Heart left ventricle (tissue), 16 donors: Measurements from ENCODE around the gene YIF1B. TPM values are rescaled to one million over a fixed set of nuclear protein-coding genes. Genes with fewer than 3 reads are reported as not detected.

Experiments used
- ATAC-seq, 4 donors: fragments of 200-7000 bp; cut with Tn5 transposase; one replicate each; pipeline ENCODE4 v1.9.1; 2020 to 2022; ENCODE audit warnings: moderate library complexity in 4 of 4, mild to moderate bottlenecking in 3 of 4, moderate number of reproducible peaks in 1 of 4
- DNase-seq, 5 donors: peaks; one replicate each; pipeline ENCODE4 v3.0.0-alpha.2; 2020
- H3K27ac ChIP-seq, 12 donors: fragments of 200-600 bp; sonication (generic) in 4 of 12; one replicate each; pipeline versions ENCODE4 v1.5.0 to v1.8.0; 2016 to 2022; ENCODE audit warnings: mild to moderate bottlenecking in 2 of 12
- H3K27me3 ChIP-seq, 9 donors: fragments of 200-600 bp; sonication (generic) in 2 of 9; one replicate each; pipeline versions ENCODE4 v1.5.1 to v1.8.0; 2016 to 2022; ENCODE audit warnings: mild to moderate bottlenecking in 3 of 9
- H3K36me3 ChIP-seq, 9 donors: fragments of 200-600 bp; sonication (generic) in 2 of 9; one replicate each; pipeline versions ENCODE4 v1.5.0 to v1.8.0; 2018 to 2022; ENCODE audit warnings: mild to moderate bottlenecking in 2 of 9
- H3K4me1 ChIP-seq, 12 donors: fragments of 200-600 bp; sonication (generic) in 4 of 12; one replicate each; pipeline versions ENCODE4 v1.5.0 to v1.8.0; 2016 to 2022; ENCODE audit warnings: mild to moderate bottlenecking in 3 of 12
- H3K4me3 ChIP-seq, 12 donors: fragments of 200-600 bp; sonication (generic) in 4 of 12; one replicate each; pipeline versions ENCODE4 v1.5.0 to v1.8.0; 2017 to 2022; ENCODE audit warnings: mild to moderate bottlenecking in 9 of 12, moderate library complexity in 4 of 12
- H3K9me3 ChIP-seq, 12 donors: fragments of 200-600 bp; sonication (generic) in 4 of 12; one replicate each; pipeline versions ENCODE4 v1.5.0 to v1.8.0; 2016 to 2022; ENCODE audit warnings: mild to moderate bottlenecking in 1 of 12
- CTCF ChIP-seq, 12 donors: fragments of 200-600 bp; sonication (generic) in 4 of 12; IDR thresholded peaks; one replicate each; pipeline versions ENCODE4 v1.5.0 to v1.8.0; 2018 to 2022; ENCODE audit warnings: antibody characterized with exemption in 12 of 12, mild to moderate bottlenecking in 5 of 12
- POLR2A ChIP-seq, 2 donors: fragments of 450-650 bp; IDR thresholded peaks; one replicate each; pipeline ENCODE4 v1.6.1; 2017; ENCODE audit warnings: antibody characterized with exemption in 2 of 2, mild to moderate bottlenecking in 2 of 2, moderate library complexity in 2 of 2
- WGBS, 4 donors: extraction: QIAGEN DNeasy Blood & Tissue Kit in 2 of 4; methylation state at CpG; one replicate each; pipeline versions ENCODE4 v1.1.5 to v1.1.7; 2013 to 2018; 5-methylcytosine and 5-hydroxymethylcytosine counted together
- intact Hi-C, 10 donors: fragments of 100-400 bp; cut with DNase I; formaldehyde crosslinking; loops; one replicate each; pipeline versions ENCODE4 v1.11.1 to v1.14.2; 2022
- polyA plus RNA-seq, 2 donors: library from polyadenylated mRNA; stranded (reverse); fragments of 200-250 nt; gene quantifications; one replicate each; pipeline ENCODE4 v1.2.3, GENCODE V29; 2013
- total RNA-seq, 9 donors: library from RNA; depleted of rRNA in 2 of 9; stranded (reverse); fragments of >200 nt in 2 of 9; fragmentation: NEBNext Ultra II Directional in 3 of 9; extraction: Animal tissue kit (Norgen Biotek cat#: 25700) in 3 of 9; gene quantifications; one replicate each; pipeline versions ENCODE4 v1.1.0 to v1.2.4, GENCODE V29; 2016 to 2023
- donor health status: ischemic (EF 13 %, LVEDD 7.1; RV severe dilation, severe dysfunction).
- donor health status: healthy with polysubstance abuse.
- donor health status: DM: no; HTN: yes; CAD: no.
- donor health status: DM: no; HTN: no; CAD: no.
- donor health status: ischemic (EF 25% LVEDD 6.9; RV normal size, moderate dysfunction).
- donor health status: ischemic (EF 25% LVEDD 5.7; RV mildly dilated, moderate dysfunction).
- donor health status: healthy.
- donor health status: DM: yes; HTN: yes; CAD: no.
- donor health status: ischemic (EF 35%, LVEDD 5.7; RV mildly dilated, moderate dysfunction).
- donor health status: nonischemic (EF 11% LVEDD 7.7; RV severe dilation, severe dysfunction).
- donor health status: DM: yes; HTN: yes; CAD: no.
- donor health status: PGD.
- donor health status: ischemic (EF 29% LVEDD 5.4; RV normal size, mild dysfunction).
- donor health status: nonischemic (EF 23%, LVEDD 6.1; RV moderate dilation, normal function).

YIF1B gene
- total and polyA plus RNA-seq, 11 donors, result 26.4 to 113 (median 32.5) TPM

GRCh38 chr19:38303517-38304351, 12.0 kb downstream of the YIF1B start, which contains the start of gene C19orf33:
Gene C19orf33 (plus strand): TSS chr19:38304251. CDS start chr19:38304262, 11 bp downstream.
- peak within 1 kb of the TSS in 9 of 12 donors; percentile 9 to 89 (median 52) for H3K27ac ChIP-seq
- H3K27me3 ChIP-seq, result no peaks in the 10 kb centered on the region
- no peak for TF ChIP-seq CTCF (IDR thresholded peaks at IDR 0.05)
- TF ChIP-seq POLR2A (IDR thresholded peaks at IDR 0.05), result peak in 1 of 2 donors; percentile 23
- DNase-seq (peak in 3 of 5 donors; percentile 52 to 78 (median 56)), ATAC-seq (peak; percentile 42 to 77 (median 60))
- peaks cover 0 to 7% (median 0%) of the 10 kb centered on the region in 12 donors for H3K4me1 ChIP-seq
- H3K36me3 ChIP-seq, result peaks cover 0 to 38% (median 23%) of the 10 kb centered on the region in 9 donors
- no peaks in the 10 kb centered on the region for H3K9me3 ChIP-seq
- intact Hi-C loops, result loop anchor here in 1 of 10 donors (2.0 kb wide), 1 partner anchor 25 kb away; no protein-coding TSS in a partner anchor
- H3K4me3 ChIP-seq, result peak within 1 kb of the TSS in 9 of 12 donors; percentile 6 to 41 (median 30)
- 54 to 71% (median 66%) methylated on average over 20 to 28 of the region's 28 CpGs for WGBS, 4 donors

- Histone ChIP-seq H3K36me3 (no peaks in the 10 kb centered on the region), H3K4me1 (peaks cover 0 to 4% (median 0%) of the 10 kb centered on the region in 12 donors), H3K9me3 (no peaks in the 10 kb centered on the region), H3K27ac (peak overlapping the region in 1 of 12 donors; percentile 54), H3K4me3 (no peak overlapping the region), H3K27me3 (no peaks in the 10 kb centered on the region)
- DNase-seq (peak in 1 of 5 donors; percentile 48), ATAC-seq (peak in 2 of 4 donors; percentile 8 to 23)
- intact Hi-C loops, result no loop called here
- TF ChIP-seq CTCF (IDR thresholded peaks at IDR 0.05), result no peak
- 47 to 56% (median 50%) methylated on average over 11 of the region's 11 CpGs for WGBS, 4 donors
Observed at GRCh38 chr19:38298821-38299680, 16.7 kb downstream of the YIF1B start.

DNA sequence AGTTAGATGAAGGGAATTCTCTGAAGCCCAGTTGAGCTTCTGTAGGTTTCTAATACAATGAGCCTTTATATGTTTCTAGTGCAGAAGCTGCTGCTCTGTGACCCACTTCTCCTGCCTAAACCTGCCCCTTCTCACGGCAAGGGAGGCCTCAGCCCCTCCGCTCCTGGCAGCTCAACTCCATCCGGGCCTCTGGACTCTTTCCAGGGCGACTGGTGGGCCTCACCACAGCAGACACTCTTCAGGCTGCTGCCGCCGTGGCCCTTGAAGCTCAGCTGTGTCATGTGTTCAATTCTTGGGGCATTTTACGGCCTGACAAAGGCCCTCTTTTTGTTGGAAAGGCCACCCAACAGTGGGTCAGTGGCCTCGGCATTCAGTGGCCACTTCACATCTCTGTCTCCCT, 21.7 kb downstream of the YIF1B start:
- no peak overlapping the region for H3K27ac ChIP-seq
- intact Hi-C loops, result no loop called here
- DNase-seq, result no peak
- peaks cover 0 to 1% (median 0%) of the 10 kb centered on the region in 12 donors for H3K4me1 ChIP-seq
- no peaks in the 10 kb centered on the region for H3K27me3 ChIP-seq
- 72 to 89% (median 81%) methylated on average over 8 of the region's 8 CpGs for WGBS, 4 donors
- TF ChIP-seq CTCF (IDR thresholded peaks at IDR 0.05), result no peak
- no peak for TF ChIP-seq POLR2A (IDR thresholded peaks at IDR 0.05)
- no peak for ATAC-seq
- H3K9me3 ChIP-seq, result no peaks in the 10 kb centered on the region
- no peak overlapping the region for H3K4me3 ChIP-seq
- peaks cover 0 to 19% (median 0%) of the 10 kb centered on the region in 9 donors for H3K36me3 ChIP-seq
